ENCODE results near the gene LINC01488. TPM values are rescaled to one million over a fixed set of nuclear protein-coding genes. Genes with fewer than 3 reads are reported as not detected.

The LINC01488 gene
- total and polyA plus RNA-seq, 9 of the 15 experiments (the other 6 are each of a cell fraction or from before 2014, with no cell fraction given): not detected

DNA sequence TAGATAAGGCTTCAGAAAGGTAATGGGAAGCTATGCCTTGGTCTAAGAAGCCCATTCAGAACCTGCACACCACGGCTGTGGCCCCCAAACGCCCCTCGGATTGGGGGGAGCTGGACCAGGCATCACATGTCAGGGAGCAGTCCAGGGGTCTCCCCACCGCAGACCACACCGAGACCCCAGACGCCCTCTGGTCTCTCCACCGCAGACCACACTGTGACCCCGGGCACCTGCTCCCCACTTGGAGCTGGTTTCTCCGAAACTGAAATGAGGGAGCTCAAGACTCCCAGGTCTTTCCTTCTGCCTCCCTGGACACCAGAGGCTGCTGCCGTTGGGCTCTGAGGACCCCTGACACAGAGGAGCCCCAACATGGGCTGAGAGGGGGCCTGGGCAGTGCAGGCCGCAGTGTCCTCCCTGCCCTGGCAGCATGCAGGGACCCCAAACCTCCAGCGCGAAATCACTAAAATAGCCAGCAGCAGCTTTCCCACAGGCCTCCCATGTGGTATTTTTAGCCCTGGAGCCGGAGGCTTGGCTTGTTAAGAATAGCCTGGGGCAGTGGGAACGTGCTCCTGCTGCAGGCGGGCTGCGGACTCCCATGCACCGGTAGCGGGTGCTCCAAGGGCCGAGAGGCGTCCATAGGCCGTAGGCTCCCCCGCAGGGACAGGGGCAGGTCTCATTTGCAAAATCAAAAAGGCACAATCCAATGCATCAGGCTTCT lies 7.7 kb downstream of the LINC01488 start (continued):
- no peak for TF ChIP-seq EZH2 (IDR thresholded peaks at IDR 0.05; ENCODE audit: borderline replicate concordance, low read depth, low read length)

DNA sequence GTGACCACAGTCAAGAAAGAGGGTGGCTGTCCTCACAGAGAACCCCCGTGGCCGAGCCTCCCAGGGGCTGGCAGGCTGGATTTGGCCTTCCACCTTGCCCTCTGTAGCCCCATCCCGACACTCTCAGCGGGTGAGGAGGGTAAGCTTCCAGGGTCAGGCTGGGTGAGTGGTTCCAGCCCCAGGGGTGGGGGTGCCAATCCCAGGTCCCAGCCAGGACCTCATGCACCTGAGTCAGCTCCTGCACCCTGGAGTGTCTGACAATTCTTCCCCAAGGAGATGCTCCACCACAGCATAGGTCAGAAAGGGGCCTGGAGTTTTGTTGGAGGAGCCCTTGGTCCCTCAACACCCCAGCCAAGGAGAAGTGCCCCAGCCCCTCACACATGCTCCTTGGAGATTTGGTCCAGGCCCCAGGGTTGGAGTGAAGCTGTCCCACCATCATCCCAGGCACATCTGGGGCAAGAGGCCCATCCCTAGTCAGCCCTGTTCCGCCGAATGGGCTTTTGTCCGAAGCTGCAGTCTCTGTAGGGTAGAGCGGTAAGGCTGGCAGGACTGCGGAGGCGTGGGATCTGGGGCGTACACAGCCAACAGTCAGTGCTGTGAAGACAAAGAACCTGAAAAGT lies 8.4 kb downstream of the LINC01488 start:
- H3K4me3 ChIP-seq: no peak overlapping the region
- H3K9ac ChIP-seq (ENCODE audit: insufficient read depth in 1 of 2, low read depth in 2 of 2, low read length in 2 of 2): peak overlapping the region in 1 of 2 experiments; percentile 58; a peak in 1 of 4 replicates
- no peak overlapping the region for H3K4me2 ChIP-seq (ENCODE audit: insufficient read depth, low read length)
- in situ Hi-C loops (cut with MboI): no loop called here
- POLR2A ChIA-PET: interaction anchor here (1.3 kb wide), 1 partner anchor 10 kb away, joined by 4 read pairs; a partner anchor contains a TSS
- FAIRE-seq (no peak), DNase-seq (ENCODE audit: extremely low read depth in 1 of 4, low spot score in 3 of 4) (no peak), ATAC-seq (no peak)
- H3K9me3 ChIP-seq (replicated peaks; ENCODE audit: control insufficient read depth, insufficient read depth, low read depth, low read length): no peaks in the 10 kb centered on the region
- H2AFZ ChIP-seq (ENCODE audit: low read depth, low read length): no peak overlapping the region
- peaks cover 0 to 30% of the 10 kb centered on the region in 2 experiments; a peak in 2 of 5 replicates for H3K4me1 ChIP-seq (replicated peaks in 1 of 2; ENCODE audit: control insufficient read depth in 2 of 2, insufficient read depth in 2 of 2, low read length in 2 of 2)
- intact Hi-C loops (cut with micrococcal nuclease): no loop called here
- 40% methylated on average over 11 of the region's 11 CpGs for WGBS (ENCODE audit: insufficient coverage, low coverage, missing lambda C conversion rate)
- H3K79me2 ChIP-seq (ENCODE audit: control insufficient read depth, insufficient read depth, low read length): no peaks in the 10 kb centered on the region
- no peak overlapping the region for H3K27ac ChIP-seq (ENCODE audit: extremely low read depth, low read depth, low read length)
- CTCF ChIA-PET (ENCODE audit: low intra/inter-chr PET ratio): no interaction called here
- no peaks in the 10 kb centered on the region; the same call in 1 of the 2 replicates for H4K20me1 ChIP-seq (replicated peaks; ENCODE audit: control insufficient read depth, insufficient read depth, low read length)
- H3K36me3 ChIP-seq (ENCODE audit: control insufficient read depth, insufficient read depth, low read length): no peaks in the 10 kb centered on the region
- peaks cover 29 to 94% of the 10 kb centered on the region in 2 experiments for H3K27me3 ChIP-seq (ENCODE audit: control insufficient read depth in 2 of 2, insufficient read depth in 2 of 2, low read length in 2 of 2)
- H3K9me1 ChIP-seq (ENCODE audit: control insufficient read depth, insufficient read depth, low read length): no peaks in the 10 kb centered on the region
- TF ChIP-seq ZNF263 (CRISPR knock-in tag; IDR thresholded peaks at IDR 0.05; ENCODE audit: borderline replicate concordance) (no peak), KAT7 (CRISPR knock-in tag; IDR thresholded peaks at IDR 0.05; ENCODE audit: borderline replicate concordance) (no peak), STAG1 (CRISPR knock-in tag; IDR thresholded peaks at IDR 0.05; ENCODE audit: borderline replicate concordance) (no peak), ZNF696 (CRISPR knock-in tag; conservative IDR thresholded peaks at IDR 0.05) (no peak), CAMTA2 (CRISPR knock-in tag; conservative IDR thresholded peaks at IDR 0.05) (no peak), ETS2 (tag; IDR thresholded peaks at IDR 0.05; ENCODE audit: borderline replicate concordance, poor library complexity, severe bottlenecking) (no peak), ZBTB34 (CRISPR knock-in tag; IDR thresholded peaks at IDR 0.05) (no peak), ZNF354B (CRISPR knock-in tag; IDR thresholded peaks at IDR 0.05) (no peak), ZBTB1 (CRISPR knock-in tag; IDR thresholded peaks at IDR 0.05; ENCODE audit: borderline replicate concordance, low read depth) (no peak), POLR3A (IDR thresholded peaks at IDR 0.05; ENCODE audit: borderline replicate concordance, extremely low read depth, insufficient read depth, insufficient read length) (no peak), DIDO1 (tag; IDR thresholded peaks at IDR 0.05; ENCODE audit: low read depth) (no peak), ZNF197 (CRISPR knock-in tag; IDR thresholded peaks at IDR 0.05; ENCODE audit: low read depth) (no peak), KHSRP (IDR thresholded peaks at IDR 0.05) (no peak), ZNF77 (CRISPR knock-in tag; IDR thresholded peaks at IDR 0.05) (no peak), DMBX1 (CRISPR knock-in tag; IDR thresholded peaks at IDR 0.05; ENCODE audit: borderline replicate concordance) (no peak), TRIM28 (IDR thresholded peaks at IDR 0.05) (no peak), ZKSCAN8 (CRISPR knock-in tag; IDR thresholded peaks at IDR 0.05) (no peak)
- no TSS peak for BruUV-seq (replicated peaks)

Measured in K562 (cell line).